ENCODE data around the gene ERFE.
"Not testable (repeated sequence)": the region's sequence is repeated elsewhere in the genome, so short reads cannot be mapped to it uniquely, and the experiment has no call there.

ERFE gene, protein sequence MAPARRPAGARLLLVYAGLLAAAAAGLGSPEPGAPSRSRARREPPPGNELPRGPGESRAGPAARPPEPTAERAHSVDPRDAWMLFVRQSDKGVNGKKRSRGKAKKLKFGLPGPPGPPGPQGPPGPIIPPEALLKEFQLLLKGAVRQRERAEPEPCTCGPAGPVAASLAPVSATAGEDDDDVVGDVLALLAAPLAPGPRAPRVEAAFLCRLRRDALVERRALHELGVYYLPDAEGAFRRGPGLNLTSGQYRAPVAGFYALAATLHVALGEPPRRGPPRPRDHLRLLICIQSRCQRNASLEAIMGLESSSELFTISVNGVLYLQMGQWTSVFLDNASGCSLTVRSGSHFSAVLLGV

DNA sequence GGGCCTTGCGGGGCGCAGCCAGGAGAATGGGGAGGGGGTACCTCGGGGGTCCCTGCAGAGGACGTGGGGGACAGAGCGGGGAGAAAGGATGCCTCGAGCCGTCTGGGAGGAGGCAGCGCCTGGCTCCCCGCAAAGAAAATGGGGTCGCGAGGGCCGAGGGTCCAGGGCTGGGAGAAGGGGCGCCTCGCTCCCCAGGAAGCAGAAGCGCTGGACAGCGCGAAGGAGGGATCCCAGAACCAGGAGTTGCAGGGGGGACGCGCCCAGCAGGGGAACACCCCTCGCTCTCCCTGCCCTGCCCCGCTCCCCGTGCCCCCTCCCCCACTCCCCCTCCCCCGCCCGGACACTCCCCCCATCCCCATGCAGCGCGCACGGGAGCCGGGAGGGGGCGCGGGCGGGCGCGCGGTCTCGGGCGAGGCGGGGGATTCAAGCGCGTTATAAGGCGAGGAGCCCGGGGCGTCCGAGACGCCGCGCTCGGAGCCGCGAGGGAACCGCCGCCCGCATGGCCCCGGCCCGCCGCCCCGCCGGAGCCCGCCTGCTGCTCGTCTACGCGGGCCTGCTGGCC, at the start of gene ERFE:
Gene ERFE, plus strand, starts transcription at position 462 of the 562 bp plus-strand sequence. Its CDS starts 38 bp downstream, at position 500.
- peak; percentile 81 for DNase-seq (ENCODE audit: low read depth, low spot score)

DNA sequence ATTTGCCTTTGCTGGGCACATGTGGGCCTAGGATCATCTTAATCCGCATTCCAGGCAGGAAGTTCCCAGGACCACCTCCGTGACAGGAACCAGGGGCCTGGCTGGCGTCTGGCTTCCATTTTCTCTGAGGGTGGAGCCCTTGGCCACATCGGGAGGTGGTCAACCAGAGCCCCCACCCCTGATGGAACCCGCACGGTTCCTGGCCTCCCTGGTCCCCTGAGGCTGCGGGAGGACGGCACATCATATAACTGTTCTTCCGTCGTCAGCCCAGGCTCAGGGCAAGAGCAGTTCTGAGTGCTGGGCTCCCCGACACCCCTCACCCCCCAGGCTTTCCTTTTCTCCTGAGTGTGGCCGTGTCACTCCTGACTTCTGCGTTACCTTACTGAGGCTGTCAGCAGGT, 45.2 kb upstream of the ERFE start:
- DNase-seq (ENCODE audit: low read depth, low spot score): no peak

DNA sequence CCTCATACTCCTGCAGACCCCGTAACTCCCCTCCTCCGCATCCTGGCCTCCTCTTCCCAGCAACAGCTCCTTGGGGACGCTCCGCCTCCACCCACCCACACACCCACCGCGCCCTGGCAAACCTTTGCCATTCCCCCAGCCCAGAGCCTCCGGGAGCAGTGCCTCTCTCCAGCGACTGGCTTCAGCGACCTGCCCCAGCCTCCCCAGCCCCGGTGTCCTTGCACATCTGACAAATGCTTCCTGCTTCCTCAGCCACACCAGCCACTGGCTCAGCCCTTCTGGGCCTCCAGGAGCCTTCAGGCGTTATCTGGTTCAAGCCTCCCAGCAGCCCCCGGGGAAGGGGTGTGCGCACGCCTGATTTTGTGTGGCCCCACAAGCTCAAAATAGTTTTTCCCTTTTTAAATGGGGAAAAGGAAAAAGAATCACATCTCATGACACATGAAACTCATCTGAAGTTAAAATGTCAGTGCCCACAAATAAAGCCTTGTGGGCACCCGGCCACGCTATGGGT, 44.4 kb upstream of the ERFE start:
- no peak for DNase-seq (ENCODE audit: low read depth, low spot score)

DNA sequence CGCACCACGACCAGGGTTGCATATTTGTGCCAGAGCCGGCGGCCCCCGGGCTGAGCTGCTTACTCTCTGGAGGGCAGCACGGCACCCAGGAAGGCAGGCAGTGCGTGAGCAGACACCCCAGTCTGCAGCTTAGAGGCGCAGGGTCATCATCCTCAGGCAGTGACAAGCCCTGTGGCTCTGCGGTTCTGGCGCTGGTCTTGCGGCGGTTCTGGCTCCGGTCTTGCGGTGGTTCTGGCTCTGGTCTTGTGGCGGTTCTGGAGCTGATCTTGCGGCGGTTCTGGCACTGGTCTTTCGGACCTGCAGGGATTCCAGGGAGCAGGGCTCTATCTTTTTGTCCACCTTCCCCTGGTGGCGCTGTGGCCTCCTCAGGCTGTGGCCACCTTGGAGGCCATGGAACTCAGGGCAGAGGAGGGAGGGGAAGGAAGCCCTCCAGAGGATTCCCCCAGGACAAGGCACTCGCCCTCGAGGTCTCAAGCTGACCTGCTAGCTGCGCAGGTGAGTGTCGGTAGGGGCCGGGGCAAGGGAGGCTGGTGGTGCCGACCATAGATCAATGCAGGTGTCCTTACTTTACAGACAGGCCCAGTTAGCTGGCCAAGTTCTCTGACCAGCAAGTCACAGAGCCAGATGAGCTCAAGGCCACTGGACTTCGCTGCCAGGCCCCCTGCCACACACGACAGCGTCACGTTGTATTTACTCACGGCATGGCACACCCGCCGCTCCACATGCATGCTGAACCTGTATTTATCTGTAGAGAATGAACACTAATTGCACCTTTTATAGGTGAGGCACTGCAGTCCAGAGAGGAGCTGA, 43.7 kb upstream of the ERFE start:
- DNase-seq (ENCODE audit: low read depth, low spot score): no peak

DNA sequence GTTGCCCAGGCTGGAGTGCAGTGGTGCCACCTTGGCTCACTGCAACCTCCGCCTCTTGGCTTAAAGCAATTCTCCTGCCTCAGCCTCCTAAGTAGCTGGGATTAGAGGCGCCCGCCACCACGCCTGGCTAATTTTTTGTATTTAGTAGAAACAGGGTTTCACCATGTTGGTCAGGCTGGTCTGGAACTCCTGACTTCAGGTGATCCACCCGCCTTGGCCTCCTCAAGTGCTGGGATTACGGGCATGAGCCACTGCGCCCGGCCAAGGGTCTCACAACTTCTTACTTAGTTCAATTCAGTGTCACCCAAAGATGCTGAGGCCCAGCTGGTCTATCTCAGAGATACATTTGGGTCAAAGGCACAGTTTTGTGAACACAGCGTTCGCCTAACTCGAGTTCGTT, 43.1 kb upstream of the ERFE start:
- DNase-seq (ENCODE audit: low read depth, low spot score): not testable (repeated sequence)

DNA sequence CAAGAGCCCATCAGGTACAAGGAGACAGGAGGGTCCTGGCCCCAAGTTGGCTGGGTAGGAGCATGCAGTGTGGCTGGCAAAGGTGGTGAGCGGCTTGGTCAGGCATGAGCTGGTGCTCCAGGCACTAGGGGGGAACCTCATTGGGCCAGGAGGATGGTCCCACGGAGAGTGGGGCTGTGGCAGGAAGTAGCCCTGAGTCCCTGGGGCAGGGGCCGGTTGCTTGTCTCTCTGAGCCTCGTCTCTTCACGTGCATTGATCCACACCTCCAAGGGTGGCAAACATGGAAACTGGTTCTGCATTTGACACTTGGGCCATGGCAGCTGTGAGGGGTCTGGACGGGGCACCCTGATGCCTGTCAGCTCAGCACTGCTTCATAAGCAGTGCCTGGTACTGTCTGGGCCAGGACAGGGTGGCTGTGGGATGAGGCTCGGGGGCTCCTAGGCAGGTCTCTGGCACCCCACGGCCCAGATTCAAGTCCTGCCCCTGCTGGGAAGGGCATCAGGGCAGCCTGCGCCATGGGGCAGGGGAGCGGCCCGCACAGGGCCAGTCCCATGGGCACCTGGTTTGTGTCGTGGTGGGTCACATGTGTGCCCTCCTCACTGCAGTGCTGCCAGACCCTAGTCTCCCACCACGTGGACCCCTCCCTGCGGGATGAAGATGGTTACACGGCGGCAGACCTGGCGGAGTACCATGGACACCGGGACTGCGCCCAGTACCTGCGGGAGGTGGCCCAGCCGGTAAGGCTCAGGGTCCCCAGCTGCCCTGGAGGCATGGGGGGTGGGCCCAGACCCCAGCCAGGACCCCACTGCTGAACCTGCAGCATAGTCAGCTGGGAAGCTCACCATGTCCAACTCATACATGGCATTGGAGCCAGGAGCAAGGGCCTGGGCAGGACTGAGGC, 42.2 kb upstream of the ERFE start:
- DNase-seq (ENCODE audit: low read depth, low spot score): no peak

DNA sequence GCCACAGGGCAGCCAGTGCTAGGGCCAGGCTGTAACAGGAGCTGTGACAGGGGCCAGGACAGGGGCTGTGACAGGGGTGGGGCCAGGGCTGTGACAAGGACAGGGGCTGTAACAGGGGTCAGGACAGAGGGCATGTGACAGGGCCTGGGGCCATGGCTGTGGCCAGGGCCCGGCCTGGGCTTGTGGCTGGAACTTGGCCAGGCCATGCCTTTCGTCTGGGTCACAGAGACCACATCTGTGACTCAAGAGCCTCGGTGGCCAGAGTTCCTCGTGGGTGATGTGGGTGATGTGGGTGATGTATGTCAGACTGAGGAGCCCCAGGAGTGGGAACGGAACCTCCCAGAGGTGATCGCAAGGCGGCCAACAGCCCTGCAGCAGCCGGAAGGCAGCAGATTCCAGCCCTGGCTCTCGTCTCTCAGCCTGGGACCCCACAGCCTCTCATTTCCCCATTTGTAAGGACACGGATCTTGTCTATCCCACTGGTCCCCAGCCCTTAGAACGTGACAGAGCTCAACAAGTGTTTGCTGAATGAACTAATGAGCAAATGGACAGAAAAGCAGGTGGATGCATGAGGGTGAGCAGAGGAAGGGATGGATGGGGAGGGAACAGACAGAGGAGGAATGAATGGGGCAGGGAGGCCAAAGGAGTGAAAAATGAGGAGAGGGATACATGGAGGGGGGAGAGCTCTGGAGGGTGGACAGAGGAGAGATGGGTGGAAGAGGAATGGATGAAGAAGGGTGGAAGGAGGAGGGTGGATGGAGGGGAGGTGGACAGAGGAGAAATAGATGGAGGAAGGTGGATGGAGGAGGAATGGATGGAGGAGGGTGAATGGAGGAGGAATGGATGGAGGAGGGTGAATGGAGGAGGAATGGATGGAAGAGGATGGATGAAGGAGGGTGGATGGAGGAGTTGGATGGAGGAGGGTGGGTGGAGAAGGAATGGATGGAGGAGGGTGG, 41.3 kb upstream of the ERFE start:
- DNase-seq (ENCODE audit: low read depth, low spot score): peak; percentile 49

DNA sequence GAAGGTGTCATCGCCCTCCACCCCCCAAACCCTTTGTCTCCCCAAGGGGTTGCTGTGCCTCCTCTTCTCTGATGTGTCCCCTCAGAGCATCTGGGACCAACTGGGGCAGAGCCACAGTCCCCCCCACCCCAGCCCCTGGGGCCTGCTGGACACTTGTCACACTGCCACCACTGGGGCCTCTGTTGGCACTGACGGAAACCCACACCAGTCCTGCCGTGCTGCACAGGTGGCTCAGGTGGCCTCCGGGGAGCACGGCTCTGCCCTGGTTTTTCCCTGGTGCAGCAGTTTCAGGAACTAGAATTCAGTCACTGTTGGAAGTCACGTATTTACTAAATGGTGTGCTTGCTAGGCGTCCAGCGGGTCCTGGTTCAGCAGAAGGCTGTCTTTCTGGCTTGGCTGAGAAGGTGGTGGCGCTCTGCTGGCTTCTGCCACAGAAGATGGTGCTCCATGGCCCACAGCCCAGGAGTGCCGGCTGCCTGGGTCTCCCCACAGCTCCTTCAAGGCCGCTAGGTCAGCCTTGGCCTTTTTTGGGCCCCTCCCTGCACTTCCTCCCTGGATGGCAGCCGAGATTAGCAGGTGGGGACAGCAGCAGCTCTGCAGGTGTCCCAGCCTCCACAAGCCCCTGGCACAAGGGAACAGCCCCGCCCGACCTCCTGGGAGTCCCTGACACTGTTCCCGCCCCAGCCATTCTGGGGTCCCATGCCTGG, 38.9 kb upstream of the ERFE start:
- no peak for DNase-seq (ENCODE audit: low read depth, low spot score)

DNA sequence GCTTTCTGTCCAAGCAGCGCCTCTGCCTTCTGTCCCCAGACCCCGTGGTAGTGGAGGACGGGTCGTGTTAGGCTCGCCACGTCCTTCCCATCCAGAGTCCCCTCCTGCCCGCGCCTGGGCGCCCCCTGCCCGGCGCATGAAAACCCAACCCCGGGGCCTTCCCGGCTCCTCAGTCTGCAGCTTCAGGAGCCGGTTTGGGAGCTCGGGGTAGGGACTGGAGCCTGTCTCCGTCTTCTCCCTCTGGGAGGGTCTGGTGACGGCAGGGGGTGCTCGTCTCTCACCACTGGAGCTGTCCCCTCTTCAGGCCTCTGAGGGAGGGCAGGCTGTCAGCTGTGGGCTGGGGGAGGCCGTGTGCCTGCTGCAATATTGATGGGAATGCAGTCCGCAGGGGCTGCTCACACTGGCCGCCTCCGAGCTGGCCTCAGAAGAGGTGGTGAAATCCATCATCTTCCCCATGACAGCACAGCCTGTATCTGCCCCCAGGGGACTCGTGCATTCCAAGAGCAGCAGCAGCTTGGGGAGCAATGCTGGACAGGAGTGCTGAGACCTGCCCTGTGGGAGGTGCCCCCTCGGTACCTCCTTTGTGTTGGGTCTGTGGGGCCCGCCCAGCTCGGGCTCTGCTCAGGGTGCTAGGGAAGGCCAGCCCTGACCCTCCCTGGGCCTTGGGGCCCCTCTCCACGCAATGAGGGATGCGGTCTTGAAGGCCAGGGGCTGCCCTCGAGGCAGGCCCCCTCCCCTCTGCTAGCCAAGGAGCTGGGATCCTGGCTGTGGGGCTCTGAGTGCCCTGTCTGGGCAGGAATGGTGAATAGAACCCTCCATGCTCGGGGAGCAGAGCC, 38.1 kb upstream of the ERFE start:
- peak; percentile 44 for DNase-seq (ENCODE audit: low read depth, low spot score)

DNA sequence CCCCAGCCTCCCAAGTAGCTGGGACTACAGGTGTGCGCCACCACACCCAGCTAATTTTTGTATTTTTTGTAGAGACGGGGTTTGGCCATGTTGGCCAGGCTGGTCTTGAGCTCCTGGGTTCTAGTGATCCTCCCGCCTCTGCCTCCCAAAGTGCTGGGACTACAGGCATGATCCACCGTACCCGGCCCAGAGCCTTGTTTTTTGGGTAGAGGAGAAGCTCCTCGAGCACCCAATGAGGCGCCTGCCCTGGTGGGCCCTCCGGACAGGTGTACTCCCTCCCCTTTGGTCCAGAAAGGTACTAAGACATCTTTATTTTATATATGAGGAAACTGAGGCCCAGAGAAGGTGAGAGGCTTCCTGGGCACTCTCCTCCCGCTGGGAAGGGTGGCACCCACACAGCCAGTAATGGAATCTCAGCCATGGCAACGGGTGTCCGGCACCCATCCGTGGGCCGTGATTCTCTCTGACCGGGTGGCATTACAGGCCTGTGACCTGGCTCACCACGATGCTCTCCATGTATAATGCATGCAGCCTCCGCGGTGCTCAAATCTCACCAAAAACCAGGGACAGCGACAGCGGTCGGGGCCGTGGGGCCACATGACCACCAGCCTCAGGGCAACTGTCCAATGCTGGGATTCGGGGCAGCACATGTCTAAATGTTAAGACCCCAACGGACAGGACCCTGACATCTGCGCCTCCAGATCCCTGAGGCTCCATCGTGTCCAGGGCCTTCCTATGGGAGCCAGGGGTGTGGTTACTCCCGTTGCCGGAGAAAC, 37.1 kb upstream of the ERFE start:
- DNase-seq (ENCODE audit: low read depth, low spot score): no peak

DNA sequence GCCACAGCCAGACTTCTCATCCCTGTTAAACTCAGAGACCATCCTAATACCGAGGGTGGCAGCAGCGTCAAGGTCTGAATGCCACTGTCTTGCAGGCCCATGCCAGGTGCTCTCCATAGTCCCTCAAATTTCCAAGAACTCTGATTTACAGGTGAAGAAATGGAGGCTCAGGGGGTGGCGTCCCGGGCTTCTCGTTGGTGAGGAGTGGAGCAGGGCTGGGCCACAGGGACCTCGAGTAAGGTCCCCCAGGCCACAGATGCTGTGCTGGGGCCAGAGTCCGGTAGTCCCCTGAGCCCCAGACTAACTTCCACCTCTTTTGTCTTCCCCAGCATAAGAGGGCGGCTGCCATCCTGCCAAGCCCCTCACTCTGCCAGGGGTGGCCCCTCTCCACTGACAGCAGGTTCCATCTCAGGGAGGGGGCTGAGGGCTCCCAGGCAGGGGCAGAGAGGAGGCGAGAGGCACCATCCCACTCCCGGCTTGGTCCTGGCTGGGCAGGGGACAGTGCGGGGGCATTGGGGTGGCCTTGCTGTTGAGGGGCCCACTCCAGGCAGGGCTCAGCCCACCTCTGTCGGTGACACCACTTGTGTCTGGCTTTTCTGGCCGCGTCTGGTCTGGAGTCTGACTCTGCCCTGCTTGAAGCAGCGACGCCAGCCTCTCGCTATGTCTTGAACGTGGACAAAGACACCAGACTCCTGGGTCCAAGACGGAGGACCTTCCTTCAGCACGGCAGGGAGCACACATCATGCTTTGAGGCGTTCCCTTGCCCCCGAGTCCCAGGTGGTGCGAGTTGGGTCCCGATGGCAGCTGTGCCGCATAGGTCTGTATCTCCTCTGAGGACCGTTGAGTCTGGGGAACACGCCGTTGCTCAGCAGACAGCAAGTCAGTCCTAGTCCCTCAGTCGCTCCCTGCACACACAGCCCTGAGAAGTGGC, 36.2 kb upstream of the ERFE start:
- DNase-seq (ENCODE audit: low read depth, low spot score): no peak

DNA sequence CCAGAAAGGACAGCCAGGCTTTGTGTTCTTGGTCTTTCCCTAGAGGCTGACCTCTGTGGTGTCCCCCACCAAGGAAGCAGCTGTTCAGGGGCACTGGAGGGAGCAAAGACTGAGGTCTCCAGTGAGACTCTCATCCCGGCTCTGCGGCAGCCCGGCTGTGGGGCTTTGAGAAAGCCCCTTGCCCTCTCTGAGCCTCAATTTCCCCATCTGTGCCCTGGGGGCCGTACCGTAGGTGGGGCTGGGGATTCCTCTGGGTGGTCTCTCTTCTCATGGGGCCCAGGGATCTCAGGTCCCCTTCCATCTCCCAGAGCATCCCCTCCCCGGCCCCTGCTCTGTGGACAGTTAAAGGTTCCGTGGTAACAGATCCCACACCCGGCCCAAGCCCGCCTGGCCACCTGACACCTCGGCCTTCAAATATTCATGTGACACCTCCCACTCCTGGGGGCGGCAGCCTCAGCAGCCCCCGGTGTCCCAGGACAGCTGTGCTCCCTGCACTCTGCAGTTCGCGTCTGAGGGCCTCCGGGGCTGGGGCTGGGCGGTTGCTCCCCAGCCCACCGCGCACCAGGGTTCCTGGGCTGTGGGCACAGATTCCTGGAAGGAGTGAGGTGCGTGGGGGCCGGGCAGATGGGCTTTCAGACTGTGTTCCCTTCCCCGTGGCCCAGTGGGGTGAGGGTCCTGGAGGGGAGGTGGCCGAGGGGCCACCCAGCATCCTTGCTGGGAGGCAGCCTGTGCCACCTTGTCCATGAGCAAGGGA, 35.4 kb upstream of the ERFE start:
- no peak for DNase-seq (ENCODE audit: low read depth, low spot score)

DNA sequence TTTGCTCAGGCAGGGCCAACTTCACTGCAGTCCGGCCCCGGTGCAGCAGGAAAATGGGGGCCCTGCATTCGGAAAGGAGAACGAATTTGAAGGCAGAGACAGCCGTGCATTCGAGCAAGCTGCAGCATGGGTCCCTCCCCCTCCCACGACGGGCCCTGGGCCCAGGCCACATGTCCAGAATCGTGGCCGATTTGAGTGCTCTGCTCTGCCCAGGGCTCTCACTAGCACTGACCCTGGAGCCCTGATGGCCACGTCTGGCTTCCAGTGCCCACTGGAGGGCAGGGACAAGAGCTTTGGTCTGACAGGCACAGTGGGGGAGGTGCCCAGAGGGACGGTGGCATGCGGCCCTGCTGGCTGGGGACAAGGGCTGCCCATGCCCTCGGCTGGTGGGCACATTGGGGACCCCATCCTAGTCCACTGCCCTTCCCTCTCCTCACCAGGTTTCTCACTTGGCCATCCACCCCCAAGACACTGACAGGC, 34.7 kb upstream of the ERFE start:
- DNase-seq (ENCODE audit: low read depth, low spot score): no peak

DNA sequence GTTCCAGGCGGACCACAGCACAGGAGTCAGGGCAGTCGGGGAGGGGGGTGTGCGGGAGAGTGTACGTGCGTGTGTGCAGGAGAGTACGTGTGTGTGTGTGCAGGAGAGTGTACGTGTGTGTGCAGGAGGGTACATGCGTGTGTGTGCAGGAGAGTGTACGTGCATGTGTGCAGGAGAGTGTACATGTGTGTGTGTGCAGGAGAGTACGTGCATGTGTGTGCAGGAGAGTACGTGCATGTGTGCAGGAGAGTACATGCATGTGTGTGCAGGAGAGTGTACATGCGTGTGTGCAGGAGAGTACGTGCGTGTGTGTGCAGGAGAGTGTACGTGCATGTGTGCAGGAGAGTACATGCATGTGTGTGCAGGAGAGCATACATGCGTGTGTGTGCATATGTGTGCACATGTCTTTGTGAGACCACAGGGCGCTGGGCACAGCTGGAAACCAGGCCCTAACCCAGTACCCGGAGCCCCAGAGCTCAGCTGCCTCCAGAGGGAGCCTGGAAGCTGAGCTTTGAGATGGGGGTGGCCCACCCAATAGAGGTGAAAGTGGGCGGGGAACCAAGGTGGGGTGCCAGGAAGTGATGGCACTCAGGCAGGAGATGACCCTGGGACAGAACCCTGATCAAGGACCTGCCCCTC, 34.2 kb upstream of the ERFE start:
- no peak for DNase-seq (ENCODE audit: low read depth, low spot score)

DNA sequence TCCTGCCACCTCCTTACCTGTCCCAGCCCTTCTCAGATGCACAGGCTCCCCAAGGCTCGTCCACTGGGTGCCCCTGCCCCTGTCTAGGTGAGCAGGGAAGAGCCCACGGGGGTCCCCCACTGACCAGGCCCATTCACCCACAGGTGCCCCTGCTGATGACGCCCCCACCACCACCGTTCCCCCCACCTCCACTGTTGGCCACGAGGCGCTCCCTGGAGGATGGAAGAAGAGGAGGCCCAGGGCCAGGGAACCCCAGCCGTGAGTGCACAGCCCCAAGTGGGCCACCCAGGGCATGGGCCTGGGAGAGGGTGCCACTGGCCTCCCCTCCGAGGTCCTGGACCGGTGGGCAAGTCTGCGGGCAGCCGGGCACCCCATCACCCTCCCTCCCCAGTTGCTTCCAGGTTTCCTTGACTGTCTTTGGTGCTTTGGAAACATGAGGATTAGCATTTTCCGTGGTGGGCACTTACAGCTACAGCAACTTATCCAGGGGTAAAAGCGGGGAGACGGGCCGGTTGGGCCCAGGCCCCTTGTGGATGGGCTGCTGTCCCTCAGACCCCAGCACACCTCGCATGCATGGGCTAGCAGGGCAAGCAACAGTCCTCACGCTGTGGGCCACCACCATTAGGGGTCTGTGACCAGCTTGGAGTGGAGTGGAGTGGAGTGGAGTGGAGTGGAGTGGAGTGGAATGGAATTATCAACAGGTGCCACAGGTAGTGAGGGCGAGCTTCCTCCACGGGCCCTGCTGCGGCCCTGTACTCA, 33.5 kb upstream of the ERFE start:
- DNase-seq (ENCODE audit: low read depth, low spot score): no peak

Measured in astrocyte of the hippocampus (primary cell).